WTC11 (cell line): ENCODE data around the gene ATP6V1G1. TPM values are rescaled to one million over a fixed set of nuclear protein-coding genes. Genes with fewer than 3 reads are reported as not detected.

Source experiments
- ATAC-seq: fragments of 200-7000 bp; cut with Tn5 transposase; 2 replicates; pipeline ENCODE4 v1.10.0; 2021; ENCODE audit warnings: mild to moderate bottlenecking, moderate library complexity
- CTCF ChIA-PET: fragments of 300-600 bp; sonication (Branson Sonifier 250); formaldehyde crosslinking; loops from one replicate; lab custom pipeline; 2021; ENCODE audit warnings: antibody characterized with exemption; lab: Charles Lee
- POLR2A ChIA-PET: fragments of 350-600 bp; sonication (Branson Sonifier 250); formaldehyde crosslinking; loops from one replicate; lab custom pipeline; 2021; ENCODE audit warnings: antibody characterized with exemption; lab: Charles Lee
- DNase-seq: peaks from one replicate; pipeline ENCODE4 v3.0.0; 2021; ENCODE audit warnings: low spot score
- H3K27ac Mint-ChIP-seq: 2 replicates; pipeline ENCODE4 v1.8.0; 2021; ENCODE audit warnings: mixed read lengths
- H3K27me3 Mint-ChIP-seq: 2 replicates; pipeline ENCODE4 v1.8.0; 2021; ENCODE audit warnings: low read depth, mild to moderate bottlenecking, moderate library complexity, mixed read lengths
- H3K36me3 Mint-ChIP-seq: 2 replicates; pipeline ENCODE4 v1.8.0; 2021; ENCODE audit warnings: mixed read lengths
- H3K4me1 Mint-ChIP-seq: 2 replicates; pipeline ENCODE4 v1.8.0; 2022; ENCODE audit warnings: mixed read lengths
- H3K4me3 Mint-ChIP-seq: 2 replicates; pipeline ENCODE4 v1.8.0; 2021; ENCODE audit warnings: mild to moderate bottlenecking, moderate library complexity, mixed read lengths
- H3K9me3 Mint-ChIP-seq: 2 replicates; pipeline ENCODE4 v1.8.0; 2021; ENCODE audit warnings: mixed read lengths
- ESRRA ChIP-seq: sonication (generic); formaldehyde crosslinking; IDR thresholded peaks from 2 replicates; pipeline ENCODE4 v1.8.1; 2022; ENCODE audit warnings: mild to moderate bottlenecking, missing genetic modification reagents, borderline replicate concordance
- ETV6 ChIP-seq: sonication (generic); formaldehyde crosslinking; IDR thresholded peaks from 2 replicates; pipeline ENCODE4 v1.8.1; 2022; ENCODE audit warnings: mild to moderate bottlenecking, missing genetic modification reagents
- MYBL2 ChIP-seq: sonication (generic); formaldehyde crosslinking; IDR thresholded peaks from 2 replicates; pipeline ENCODE4 v1.8.1; 2023; ENCODE audit warnings: mild to moderate bottlenecking, moderate library complexity, missing genetic modification reagents
- NFE2L1 ChIP-seq: sonication (generic); formaldehyde crosslinking; IDR thresholded peaks from 2 replicates; pipeline ENCODE4 v1.8.1; 2023; ENCODE audit warnings: missing genetic modification reagents
- RORB ChIP-seq: fragments of 250-450 bp; sonication (Bioruptor Pico); IDR thresholded peaks from 2 replicates; pipeline ENCODE4 v1.9.0; 2021; ENCODE audit warnings: mild to moderate bottlenecking
- TEAD1 ChIP-seq: sonication (generic); formaldehyde crosslinking; IDR thresholded peaks from 2 replicates; pipeline ENCODE4 v1.8.0; 2022; ENCODE audit warnings: mild to moderate bottlenecking, missing genetic modification reagents
- ZNF121 ChIP-seq: sonication (generic); formaldehyde crosslinking; IDR thresholded peaks from 2 replicates; pipeline ENCODE4 v1.8.0; 2023; ENCODE audit warnings: missing genetic modification reagents
- ZNF396 ChIP-seq: fragments of 250-450 bp; sonication (Bioruptor Pico); IDR thresholded peaks from 2 replicates; pipeline ENCODE4 v1.8.0; 2021; ENCODE audit warnings: mild to moderate bottlenecking, moderate library complexity, borderline replicate concordance
- ZNF416 ChIP-seq: fragments of 250-450 bp; sonication (Bioruptor Pico); IDR thresholded peaks from 2 replicates; pipeline ENCODE4 v1.9.0; 2021; ENCODE audit warnings: mild to moderate bottlenecking, inconsistent platforms
- total RNA-seq: library from RNA; stranded (reverse); gene quantifications from 3 replicates; pipeline ENCODE4 v1.2.3, GENCODE V29; 2021
- TF ChIP-seq, protein P1 (sequence below): sonication (generic); formaldehyde crosslinking; IDR thresholded peaks from 2 replicates; pipeline ENCODE4 v1.8.0; 2022; ENCODE audit warnings: mild to moderate bottlenecking, missing genetic modification reagents
- TF ChIP-seq, protein P2 (sequence below): sonication (generic); formaldehyde crosslinking; IDR thresholded peaks from 2 replicates; pipeline ENCODE4 v1.8.1; 2022; ENCODE audit warnings: low read depth, mild to moderate bottlenecking, moderate library complexity, missing genetic modification reagents, borderline replicate concordance
- TF ChIP-seq, protein P3 (sequence below): sonication (generic); formaldehyde crosslinking; IDR thresholded peaks from 2 replicates; pipeline ENCODE4 v1.8.1; 2023; ENCODE audit warnings: mild to moderate bottlenecking, missing genetic modification reagents
- TF ChIP-seq, protein P4 (sequence below): sonication (generic); formaldehyde crosslinking; conservative IDR thresholded peaks from 2 replicates; pipeline ENCODE4 v1.8.1; 2023; ENCODE audit warnings: mild to moderate bottlenecking, low read depth, missing genetic modification reagents, moderate library complexity
- TF ChIP-seq, protein P5 (sequence below): sonication (generic); formaldehyde crosslinking; IDR thresholded peaks from 2 replicates; pipeline ENCODE4 v1.8.1; 2022; ENCODE audit warnings: mild to moderate bottlenecking, moderate library complexity, missing genetic modification reagents
- TF ChIP-seq, protein P6 (sequence below): fragments of 250-450 bp; sonication (Bioruptor Pico); IDR thresholded peaks from 2 replicates; pipeline ENCODE4 v1.8.0; 2021; ENCODE audit warnings: mild to moderate bottlenecking
- TF ChIP-seq, protein P7 (sequence below): sonication (generic); formaldehyde crosslinking; IDR thresholded peaks from 2 replicates; pipeline ENCODE4 v1.8.1; 2022; ENCODE audit warnings: low read depth, missing genetic modification reagents, borderline replicate concordance
- TF ChIP-seq, protein P8 (sequence below): fragments of 250-450 bp; sonication (Bioruptor Pico); IDR thresholded peaks from 2 replicates; pipeline ENCODE4 v1.9.0; 2021; ENCODE audit warnings: mild to moderate bottlenecking

ATP6V1G1 gene
- total RNA-seq, 1 experiment from 2014 or later = 108 TPM

DNA sequence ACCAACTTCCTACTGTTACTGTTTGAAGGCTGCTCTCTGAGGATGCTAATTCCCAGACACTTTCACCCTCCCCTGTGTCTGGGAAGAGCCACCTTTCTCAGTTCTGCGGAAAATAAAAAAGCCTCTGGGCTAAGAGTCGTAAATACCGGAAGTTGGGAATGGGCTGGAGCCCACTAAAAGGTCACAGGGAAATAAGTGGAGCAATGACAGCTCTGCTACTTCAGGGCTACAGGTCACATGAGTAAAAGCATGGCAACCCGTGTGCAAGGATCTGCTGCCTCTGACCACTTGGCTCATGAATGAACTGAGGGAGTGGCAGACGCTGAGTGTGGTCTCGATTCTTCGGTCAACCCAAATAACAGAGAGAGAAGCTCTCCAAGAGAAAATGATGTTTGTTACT, 25.8 kb upstream of the ATP6V1G1 start:
- POLR2A ChIA-PET = no interaction called here
- peaks cover 2% of the 10 kb centered on the region for H3K9me3 Mint-ChIP-seq
- CTCF ChIA-PET = no interaction called here

DNA sequence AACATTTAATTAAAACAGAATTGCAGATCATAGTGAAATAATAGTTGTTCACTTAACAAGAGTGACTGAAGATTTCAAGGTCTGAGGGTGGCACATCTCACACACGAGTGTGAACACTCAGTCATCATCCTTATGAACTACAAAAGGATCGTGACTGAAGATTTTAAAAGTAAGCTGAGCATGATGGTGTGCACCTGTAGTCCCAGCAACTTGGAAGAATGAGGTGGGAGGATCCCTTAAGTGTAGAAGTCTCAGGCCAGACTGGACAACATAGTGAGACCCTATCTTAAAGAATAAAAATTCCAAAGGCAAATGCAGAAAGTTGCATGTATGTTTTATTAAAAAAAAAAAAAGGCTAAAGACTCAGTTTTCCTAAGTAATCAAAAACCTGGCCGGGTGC, 22.4 kb upstream of the ATP6V1G1 start:
- Mint-ChIP-seq H3K27me3 (no peaks in the 10 kb centered on the region), H3K27ac (no peak overlapping the region), H3K9me3 (no peaks in the 10 kb centered on the region), H3K4me1 (peaks cover 2% of the 10 kb centered on the region; the same call in 1 of the 2 replicates), H3K4me3 (no peak overlapping the region), H3K36me3 (no peaks in the 10 kb centered on the region)
- ATAC-seq (no peak), DNase-seq (no peak)
- TF ChIP-seq, protein P1, sequence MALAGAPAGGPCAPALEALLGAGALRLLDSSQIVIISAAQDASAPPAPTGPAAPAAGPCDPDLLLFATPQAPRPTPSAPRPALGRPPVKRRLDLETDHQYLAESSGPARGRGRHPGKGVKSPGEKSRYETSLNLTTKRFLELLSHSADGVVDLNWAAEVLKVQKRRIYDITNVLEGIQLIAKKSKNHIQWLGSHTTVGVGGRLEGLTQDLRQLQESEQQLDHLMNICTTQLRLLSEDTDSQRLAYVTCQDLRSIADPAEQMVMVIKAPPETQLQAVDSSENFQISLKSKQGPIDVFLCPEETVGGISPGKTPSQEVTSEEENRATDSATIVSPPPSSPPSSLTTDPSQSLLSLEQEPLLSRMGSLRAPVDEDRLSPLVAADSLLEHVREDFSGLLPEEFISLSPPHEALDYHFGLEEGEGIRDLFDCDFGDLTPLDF = no peak
- TF ChIP-seq NFE2L1 (CRISPR knock-in tag) (no peak), ZNF416 (CRISPR knock-in tag) (no peak), ZNF121 (CRISPR knock-in tag) (0 out of 2 replicates have a peak, but pooled peaks have one; percentile 29)
- TF ChIP-seq, protein P2, sequence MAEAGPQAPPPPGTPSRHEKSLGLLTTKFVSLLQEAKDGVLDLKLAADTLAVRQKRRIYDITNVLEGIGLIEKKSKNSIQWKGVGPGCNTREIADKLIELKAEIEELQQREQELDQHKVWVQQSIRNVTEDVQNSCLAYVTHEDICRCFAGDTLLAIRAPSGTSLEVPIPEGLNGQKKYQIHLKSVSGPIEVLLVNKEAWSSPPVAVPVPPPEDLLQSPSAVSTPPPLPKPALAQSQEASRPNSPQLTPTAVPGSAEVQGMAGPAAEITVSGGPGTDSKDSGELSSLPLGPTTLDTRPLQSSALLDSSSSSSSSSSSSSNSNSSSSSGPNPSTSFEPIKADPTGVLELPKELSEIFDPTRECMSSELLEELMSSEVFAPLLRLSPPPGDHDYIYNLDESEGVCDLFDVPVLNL = no peak
- TF ChIP-seq, protein P3, sequence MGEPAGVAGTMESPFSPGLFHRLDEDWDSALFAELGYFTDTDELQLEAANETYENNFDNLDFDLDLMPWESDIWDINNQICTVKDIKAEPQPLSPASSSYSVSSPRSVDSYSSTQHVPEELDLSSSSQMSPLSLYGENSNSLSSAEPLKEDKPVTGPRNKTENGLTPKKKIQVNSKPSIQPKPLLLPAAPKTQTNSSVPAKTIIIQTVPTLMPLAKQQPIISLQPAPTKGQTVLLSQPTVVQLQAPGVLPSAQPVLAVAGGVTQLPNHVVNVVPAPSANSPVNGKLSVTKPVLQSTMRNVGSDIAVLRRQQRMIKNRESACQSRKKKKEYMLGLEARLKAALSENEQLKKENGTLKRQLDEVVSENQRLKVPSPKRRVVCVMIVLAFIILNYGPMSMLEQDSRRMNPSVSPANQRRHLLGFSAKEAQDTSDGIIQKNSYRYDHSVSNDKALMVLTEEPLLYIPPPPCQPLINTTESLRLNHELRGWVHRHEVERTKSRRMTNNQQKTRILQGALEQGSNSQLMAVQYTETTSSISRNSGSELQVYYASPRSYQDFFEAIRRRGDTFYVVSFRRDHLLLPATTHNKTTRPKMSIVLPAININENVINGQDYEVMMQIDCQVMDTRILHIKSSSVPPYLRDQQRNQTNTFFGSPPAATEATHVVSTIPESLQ (CRISPR knock-in tag) = no peak
- ChIA-PET POLR2A (no interaction called here), CTCF (no interaction called here)

More for the DNA sequence above, 25.8 kb upstream of the ATP6V1G1 start:
- Mint-ChIP-seq H3K4me1 (peaks cover 5% of the 10 kb centered on the region; the same call in 1 of the 2 replicates), H3K27ac (no peak overlapping the region), H3K27me3 (no peaks in the 10 kb centered on the region), H3K36me3 (peaks cover 1% of the 10 kb centered on the region; the same call in 1 of the 2 replicates), H3K4me3 (no peak overlapping the region)
- ATAC-seq (no peak), DNase-seq (no peak)
- TF ChIP-seq, protein P4, sequence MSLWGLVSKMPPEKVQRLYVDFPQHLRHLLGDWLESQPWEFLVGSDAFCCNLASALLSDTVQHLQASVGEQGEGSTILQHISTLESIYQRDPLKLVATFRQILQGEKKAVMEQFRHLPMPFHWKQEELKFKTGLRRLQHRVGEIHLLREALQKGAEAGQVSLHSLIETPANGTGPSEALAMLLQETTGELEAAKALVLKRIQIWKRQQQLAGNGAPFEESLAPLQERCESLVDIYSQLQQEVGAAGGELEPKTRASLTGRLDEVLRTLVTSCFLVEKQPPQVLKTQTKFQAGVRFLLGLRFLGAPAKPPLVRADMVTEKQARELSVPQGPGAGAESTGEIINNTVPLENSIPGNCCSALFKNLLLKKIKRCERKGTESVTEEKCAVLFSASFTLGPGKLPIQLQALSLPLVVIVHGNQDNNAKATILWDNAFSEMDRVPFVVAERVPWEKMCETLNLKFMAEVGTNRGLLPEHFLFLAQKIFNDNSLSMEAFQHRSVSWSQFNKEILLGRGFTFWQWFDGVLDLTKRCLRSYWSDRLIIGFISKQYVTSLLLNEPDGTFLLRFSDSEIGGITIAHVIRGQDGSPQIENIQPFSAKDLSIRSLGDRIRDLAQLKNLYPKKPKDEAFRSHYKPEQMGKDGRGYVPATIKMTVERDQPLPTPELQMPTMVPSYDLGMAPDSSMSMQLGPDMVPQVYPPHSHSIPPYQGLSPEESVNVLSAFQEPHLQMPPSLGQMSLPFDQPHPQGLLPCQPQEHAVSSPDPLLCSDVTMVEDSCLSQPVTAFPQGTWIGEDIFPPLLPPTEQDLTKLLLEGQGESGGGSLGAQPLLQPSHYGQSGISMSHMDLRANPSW (CRISPR knock-in tag) = no peak
- TF ChIP-seq, protein P5, sequence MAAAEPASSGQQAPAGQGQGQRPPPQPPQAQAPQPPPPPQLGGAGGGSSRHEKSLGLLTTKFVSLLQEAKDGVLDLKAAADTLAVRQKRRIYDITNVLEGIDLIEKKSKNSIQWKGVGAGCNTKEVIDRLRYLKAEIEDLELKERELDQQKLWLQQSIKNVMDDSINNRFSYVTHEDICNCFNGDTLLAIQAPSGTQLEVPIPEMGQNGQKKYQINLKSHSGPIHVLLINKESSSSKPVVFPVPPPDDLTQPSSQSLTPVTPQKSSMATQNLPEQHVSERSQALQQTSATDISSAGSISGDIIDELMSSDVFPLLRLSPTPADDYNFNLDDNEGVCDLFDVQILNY (CRISPR knock-in tag) = no peak
- no peak for TF ChIP-seq ETV6 (CRISPR knock-in tag)
- TF ChIP-seq, protein P6, sequence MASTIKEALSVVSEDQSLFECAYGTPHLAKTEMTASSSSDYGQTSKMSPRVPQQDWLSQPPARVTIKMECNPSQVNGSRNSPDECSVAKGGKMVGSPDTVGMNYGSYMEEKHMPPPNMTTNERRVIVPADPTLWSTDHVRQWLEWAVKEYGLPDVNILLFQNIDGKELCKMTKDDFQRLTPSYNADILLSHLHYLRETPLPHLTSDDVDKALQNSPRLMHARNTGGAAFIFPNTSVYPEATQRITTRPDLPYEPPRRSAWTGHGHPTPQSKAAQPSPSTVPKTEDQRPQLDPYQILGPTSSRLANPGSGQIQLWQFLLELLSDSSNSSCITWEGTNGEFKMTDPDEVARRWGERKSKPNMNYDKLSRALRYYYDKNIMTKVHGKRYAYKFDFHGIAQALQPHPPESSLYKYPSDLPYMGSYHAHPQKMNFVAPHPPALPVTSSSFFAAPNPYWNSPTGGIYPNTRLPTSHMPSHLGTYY (CRISPR knock-in tag) = no peak
- TF ChIP-seq, protein P7, sequence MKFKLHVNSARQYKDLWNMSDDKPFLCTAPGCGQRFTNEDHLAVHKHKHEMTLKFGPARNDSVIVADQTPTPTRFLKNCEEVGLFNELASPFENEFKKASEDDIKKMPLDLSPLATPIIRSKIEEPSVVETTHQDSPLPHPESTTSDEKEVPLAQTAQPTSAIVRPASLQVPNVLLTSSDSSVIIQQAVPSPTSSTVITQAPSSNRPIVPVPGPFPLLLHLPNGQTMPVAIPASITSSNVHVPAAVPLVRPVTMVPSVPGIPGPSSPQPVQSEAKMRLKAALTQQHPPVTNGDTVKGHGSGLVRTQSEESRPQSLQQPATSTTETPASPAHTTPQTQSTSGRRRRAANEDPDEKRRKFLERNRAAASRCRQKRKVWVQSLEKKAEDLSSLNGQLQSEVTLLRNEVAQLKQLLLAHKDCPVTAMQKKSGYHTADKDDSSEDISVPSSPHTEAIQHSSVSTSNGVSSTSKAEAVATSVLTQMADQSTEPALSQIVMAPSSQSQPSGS (CRISPR knock-in tag) = no peak
- TF ChIP-seq TEAD1 = no peak
- TF ChIP-seq MYBL2 (CRISPR knock-in tag) = no peak
- no peak for TF ChIP-seq ZNF396 (CRISPR knock-in tag)
- TF ChIP-seq, protein P8, sequence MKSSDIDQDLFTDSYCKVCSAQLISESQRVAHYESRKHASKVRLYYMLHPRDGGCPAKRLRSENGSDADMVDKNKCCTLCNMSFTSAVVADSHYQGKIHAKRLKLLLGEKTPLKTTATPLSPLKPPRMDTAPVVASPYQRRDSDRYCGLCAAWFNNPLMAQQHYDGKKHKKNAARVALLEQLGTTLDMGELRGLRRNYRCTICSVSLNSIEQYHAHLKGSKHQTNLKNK = no peak
- no peak for TF ChIP-seq ESRRA (CRISPR knock-in tag)
- no peak for TF ChIP-seq RORB (CRISPR knock-in tag)
